Activated T-helper 17 cell treated with anti-CD3 and anti-CD28 coated beads, Interleukin-2, amount 50 U/mL, for 72 hours (primary cell): Measurements from ENCODE around the gene KCNK4. TPM values are rescaled to one million over a fixed set of nuclear protein-coding genes. Genes with fewer than 3 reads are reported as not detected.

Experiments used
- ATAC-seq: fragments of 150-1000 bp; cut with Tn5 transposase; replicated peaks from 2 replicates; pipeline ENCODE4 v1.10.0; 2021; ENCODE audit warnings: mild to moderate bottlenecking, moderate library complexity
- H3K27ac Mint-ChIP-seq: one replicate; pipeline ENCODE4 v1.8.0; 2022; ENCODE audit warnings: mixed read lengths
- H3K27me3 Mint-ChIP-seq: one replicate; pipeline ENCODE4 v1.8.0; 2022; ENCODE audit warnings: mixed read lengths
- H3K36me3 Mint-ChIP-seq: one replicate; pipeline ENCODE4 v1.8.0; 2022; ENCODE audit warnings: low read depth, mild to moderate bottlenecking, mixed read lengths
- H3K4me1 Mint-ChIP-seq: one replicate; pipeline ENCODE4 v1.8.0; 2022; ENCODE audit warnings: mixed read lengths
- H3K4me3 Mint-ChIP-seq: one replicate; pipeline ENCODE4 v1.8.0; 2022; ENCODE audit warnings: mild to moderate bottlenecking, mixed read lengths
- H3K9me3 Mint-ChIP-seq: one replicate; pipeline ENCODE4 v1.8.0; 2022; ENCODE audit warnings: mixed read lengths
- total RNA-seq, 2 donors: library from RNA; stranded (reverse); gene quantifications; one replicate each; pipeline ENCODE4 v1.2.3, GENCODE V29; 2022

The KCNK4 gene
- total RNA-seq, 2 donors from 2014 or later = not detected

DNA sequence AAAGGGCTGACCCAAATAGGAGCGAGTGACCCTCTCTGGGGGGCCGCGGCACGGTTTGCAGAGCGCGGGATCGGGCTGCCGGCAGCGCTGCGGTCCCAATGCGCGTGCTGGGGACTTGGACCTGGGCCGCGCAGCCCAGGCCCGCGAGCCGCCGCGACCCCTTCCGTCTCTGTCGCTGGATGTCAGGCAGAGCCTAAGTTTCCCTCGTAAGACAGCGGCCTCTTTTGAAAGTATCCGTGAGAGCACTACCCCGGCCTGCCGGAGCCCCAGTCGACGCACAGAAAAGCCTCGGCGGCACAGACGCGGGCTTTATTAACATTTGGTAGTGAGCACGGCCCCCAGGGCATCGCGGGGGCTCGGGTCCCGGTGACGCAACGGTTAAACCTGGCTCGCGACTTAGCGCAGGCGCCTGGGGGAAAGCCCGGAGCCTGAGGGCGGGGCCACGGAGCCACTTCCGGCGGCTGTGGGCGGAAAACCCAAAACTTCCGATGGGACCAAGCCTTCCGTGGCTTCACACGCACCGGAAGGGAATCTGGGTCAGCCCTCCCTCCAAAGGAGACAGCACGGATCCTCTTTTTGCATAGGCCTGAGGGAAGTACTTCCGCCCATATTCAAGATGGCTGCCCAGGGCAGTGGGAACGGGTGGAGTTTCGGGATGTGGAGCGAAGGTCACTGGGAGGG, 21.4 kb upstream of the KCNK4 start:
- Mint-ChIP-seq H3K9me3 (no peaks in the 10 kb centered on the region), H3K27ac (peak overlapping the region; percentile 96), H3K4me1 (peaks cover 18% of the 10 kb centered on the region), H3K27me3 (no peaks in the 10 kb centered on the region), H3K4me3 (peak overlapping the region; percentile 96), H3K36me3 (peaks cover 24% of the 10 kb centered on the region)
- ATAC-seq = peak; percentile 88

- peaks cover 8% of the 10 kb centered on the region for H3K4me1 Mint-ChIP-seq
- no peak overlapping the region for H3K4me3 Mint-ChIP-seq
- ATAC-seq = no peak
- no peak overlapping the region for H3K27ac Mint-ChIP-seq
- H3K27me3 Mint-ChIP-seq = no peaks in the 10 kb centered on the region
- no peaks in the 10 kb centered on the region for H3K9me3 Mint-ChIP-seq
- H3K36me3 Mint-ChIP-seq = peaks cover 31% of the 10 kb centered on the region
Measured at GRCh38 chr11:64275031-64275800, 15.9 kb upstream of the KCNK4 start.

DNA sequence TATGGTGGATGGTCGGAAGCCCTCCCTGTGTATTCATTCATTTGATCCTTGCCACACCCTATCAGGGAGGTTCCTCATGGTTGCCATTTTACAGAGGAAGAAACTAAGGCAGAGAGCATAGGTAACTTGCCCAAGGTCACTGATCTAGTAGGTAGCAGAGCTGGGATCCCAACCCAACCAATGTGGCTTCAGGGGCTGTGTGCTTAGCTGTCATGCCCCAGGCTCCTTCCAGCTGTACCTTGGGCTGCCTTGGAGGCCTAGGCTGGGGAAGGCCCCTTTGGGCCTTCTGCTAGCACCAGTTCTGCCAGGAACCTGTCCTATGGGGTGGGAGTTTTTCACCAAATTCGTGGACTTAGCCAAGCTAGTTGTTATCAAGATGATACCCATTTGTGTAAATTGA, 15.3 kb upstream of the KCNK4 start:
- no peaks in the 10 kb centered on the region for H3K9me3 Mint-ChIP-seq
- H3K36me3 Mint-ChIP-seq = peaks cover 27% of the 10 kb centered on the region
- ATAC-seq = no peak
- H3K4me3 Mint-ChIP-seq = no peak overlapping the region
- no peaks in the 10 kb centered on the region for H3K27me3 Mint-ChIP-seq
- H3K27ac Mint-ChIP-seq = no peak overlapping the region
- H3K4me1 Mint-ChIP-seq = peaks cover 8% of the 10 kb centered on the region

- ATAC-seq = no peak
- no peak overlapping the region for H3K4me3 Mint-ChIP-seq
- peaks cover 35% of the 10 kb centered on the region for H3K36me3 Mint-ChIP-seq
- H3K27me3 Mint-ChIP-seq = no peaks in the 10 kb centered on the region
- no peaks in the 10 kb centered on the region for H3K9me3 Mint-ChIP-seq
- H3K27ac Mint-ChIP-seq = no peak overlapping the region
- H3K4me1 Mint-ChIP-seq = peaks cover 11% of the 10 kb centered on the region
Measured at GRCh38 chr11:64276653-64277431, 14.3 kb upstream of the KCNK4 start.

GRCh38 chr11:64278576-64279190, 12.4 kb upstream of the KCNK4 start:
- Mint-ChIP-seq H3K9me3 (no peaks in the 10 kb centered on the region), H3K36me3 (peaks cover 38% of the 10 kb centered on the region), H3K4me3 (no peak overlapping the region), H3K4me1 (peaks cover 9% of the 10 kb centered on the region), H3K27me3 (no peaks in the 10 kb centered on the region), H3K27ac (peak overlapping the region; percentile 9)
- ATAC-seq = no peak

DNA sequence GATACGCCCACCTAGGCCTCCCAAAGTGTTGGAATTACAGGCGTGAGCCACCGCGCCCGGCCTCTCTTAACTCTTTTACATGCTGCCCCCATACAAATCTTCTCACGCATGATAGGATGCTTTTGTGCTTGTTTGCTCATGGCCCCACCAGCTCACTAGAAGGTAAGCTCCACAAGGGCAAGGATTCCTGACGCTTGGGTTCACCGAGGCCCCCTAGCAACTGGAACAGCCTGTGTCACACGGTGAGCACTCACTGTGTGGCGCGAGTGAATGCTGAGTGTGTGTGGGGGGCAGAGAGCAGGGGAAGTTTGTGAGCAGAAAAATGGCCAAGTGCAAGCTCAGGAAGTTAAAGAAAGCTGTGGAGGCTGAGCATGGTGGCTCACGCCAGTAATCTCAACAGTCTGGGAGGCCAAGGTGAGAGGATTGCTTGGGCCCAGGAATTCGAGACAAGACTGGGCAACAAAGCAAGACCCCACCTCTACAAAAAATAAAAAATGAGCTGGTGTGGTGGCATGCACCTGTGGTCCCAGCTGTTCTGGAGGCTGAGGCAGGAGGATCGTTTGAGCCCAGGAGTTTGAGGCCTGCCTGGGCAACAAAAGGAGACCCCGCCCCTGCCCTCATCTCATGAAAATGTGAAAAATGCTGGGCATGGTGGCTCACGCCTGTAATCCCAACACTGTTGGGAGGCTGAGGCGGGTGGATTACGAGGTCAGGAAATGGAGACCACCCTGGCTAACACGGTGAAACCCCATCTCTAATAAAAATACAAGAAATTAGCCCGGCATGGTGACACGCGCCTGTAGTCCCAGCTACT, 8.9 kb upstream of the KCNK4 start:
- peak overlapping the region; percentile 80 for H3K4me3 Mint-ChIP-seq
- H3K27ac Mint-ChIP-seq = peak overlapping the region; percentile 38
- H3K4me1 Mint-ChIP-seq = peaks cover 14% of the 10 kb centered on the region
- H3K36me3 Mint-ChIP-seq = peaks cover 33% of the 10 kb centered on the region
- no peak for ATAC-seq
- no peaks in the 10 kb centered on the region for H3K9me3 Mint-ChIP-seq
- H3K27me3 Mint-ChIP-seq = no peaks in the 10 kb centered on the region

DNA sequence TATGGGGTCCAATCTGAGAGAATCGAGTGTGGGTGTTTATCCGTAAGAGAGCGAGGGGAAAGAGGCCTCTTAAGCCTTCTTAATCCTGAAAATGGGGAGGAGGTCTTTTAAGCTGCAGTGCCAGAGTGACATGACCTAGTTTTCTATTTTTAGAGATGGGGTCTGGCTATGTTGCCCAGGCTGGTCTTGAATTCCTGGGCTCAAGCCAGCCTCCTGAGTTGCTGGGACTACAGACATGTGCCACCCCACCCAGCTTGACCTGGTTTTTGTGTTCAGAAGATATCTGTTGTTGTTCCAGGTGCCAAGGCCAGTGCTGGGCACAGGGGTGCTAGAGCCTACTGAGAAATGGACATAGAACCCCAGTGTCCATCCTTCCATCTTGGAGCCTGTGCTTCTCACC, 8.0 kb upstream of the KCNK4 start:
- Mint-ChIP-seq H3K4me1 (peaks cover 14% of the 10 kb centered on the region), H3K36me3 (peaks cover 33% of the 10 kb centered on the region), H3K9me3 (no peaks in the 10 kb centered on the region), H3K27me3 (no peaks in the 10 kb centered on the region), H3K27ac (peak overlapping the region; percentile 75), H3K4me3 (peak overlapping the region; percentile 80)
- no peak for ATAC-seq

DNA sequence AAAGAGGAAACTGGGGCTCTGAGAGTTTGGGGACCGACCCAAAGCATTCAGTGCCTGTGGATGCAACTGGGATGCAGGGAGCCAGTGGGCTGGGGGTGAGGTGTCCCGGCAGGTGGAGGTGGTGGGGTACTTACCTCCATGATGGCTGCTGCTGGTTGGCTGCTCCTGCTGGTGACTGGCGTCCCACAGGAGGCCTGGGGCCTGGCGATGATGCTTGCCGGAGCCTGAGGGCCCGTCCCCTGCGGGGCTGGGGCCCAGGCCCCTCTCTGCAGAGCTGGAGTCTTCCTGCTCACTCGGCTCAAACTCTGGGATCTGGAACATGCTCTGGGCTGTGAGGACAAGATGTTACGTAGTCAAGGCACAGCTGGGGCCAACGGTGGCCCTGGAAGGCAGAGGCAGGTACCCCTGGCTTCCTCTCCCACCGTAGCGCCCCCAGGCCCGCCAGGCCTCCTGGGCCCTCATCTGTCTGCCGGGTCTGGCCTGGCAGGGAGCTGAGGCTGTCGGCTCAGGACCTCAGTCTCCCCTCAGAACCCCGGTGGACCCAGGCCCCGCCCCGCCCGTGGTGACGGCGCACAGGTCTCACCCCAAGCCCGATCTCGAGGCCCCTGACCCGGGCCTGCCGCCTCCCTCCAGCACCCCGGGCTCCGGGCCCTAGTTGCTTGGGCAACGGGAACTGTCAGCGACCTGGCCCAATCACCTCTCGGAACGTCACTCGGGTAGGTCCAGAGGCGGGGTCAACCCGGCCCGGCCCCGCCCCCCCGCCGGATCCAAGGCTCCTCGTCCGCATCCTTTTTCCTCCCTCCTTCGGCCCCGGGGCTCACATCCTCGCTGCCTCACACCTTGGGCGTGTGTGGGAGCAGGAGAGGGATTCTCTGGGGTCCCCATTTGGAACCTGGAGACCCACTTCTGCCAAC, 6.8 kb upstream of the KCNK4 start, which contains the start of gene BAD:
BAD (minus strand) TSS at position 618 of the 914 bp plus-strand sequence; CDS start at position 321, 297 bp downstream.
- H3K4me3 Mint-ChIP-seq = peak within 1 kb of the TSS; percentile 80

DNA sequence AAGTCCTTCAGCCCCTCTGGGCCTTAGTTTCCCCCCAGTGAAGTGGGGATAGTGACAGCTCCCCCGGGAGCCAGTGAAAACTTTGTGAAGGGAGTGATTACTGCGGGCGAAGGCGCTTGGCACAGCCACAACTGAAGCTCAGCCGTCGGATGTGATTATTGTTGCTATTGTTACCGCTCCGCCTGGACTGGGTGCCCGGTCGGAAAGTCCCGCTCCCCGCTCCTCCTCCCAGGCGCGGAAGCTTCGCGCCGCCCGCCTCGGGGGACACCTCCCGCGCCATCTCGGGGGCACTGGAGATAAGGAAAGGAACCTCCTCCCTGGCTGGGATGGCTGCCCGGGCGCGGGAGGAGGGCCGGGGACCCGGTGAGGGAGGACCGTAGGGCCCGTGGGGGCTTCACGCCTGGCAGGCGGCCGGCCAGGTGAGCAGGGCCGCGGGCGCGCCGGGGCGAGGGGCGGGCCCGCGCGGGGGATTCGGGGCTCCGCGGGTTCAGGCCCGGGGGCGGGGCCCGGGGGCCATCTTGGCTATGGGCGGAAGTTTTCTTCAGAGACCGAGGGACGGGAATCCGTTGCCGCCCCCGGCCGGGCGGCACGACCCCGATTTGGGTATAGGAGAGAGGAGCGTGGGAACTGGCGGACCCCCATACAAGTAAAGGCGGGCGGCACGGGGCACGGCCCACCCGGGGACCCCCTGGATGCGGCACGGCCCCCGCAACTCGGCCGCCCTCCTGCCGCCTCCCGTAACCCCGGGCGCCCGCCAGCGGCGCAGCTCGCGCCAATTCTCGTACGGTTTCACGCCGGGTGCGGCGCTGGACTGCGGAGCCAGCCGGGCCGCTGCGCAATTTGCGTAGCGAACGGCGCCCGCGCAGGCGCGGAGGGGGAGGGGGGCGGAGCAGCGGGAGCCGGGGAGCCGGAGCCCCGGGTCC, 5.9 kb upstream of the KCNK4 start, which contains the start of gene GPR137:
GPR137 (plus strand) TSS at position 887 of the 923 bp plus-strand sequence. CDS start 677 bp downstream, outside the sequence.
- peaks cover 10% of the 10 kb centered on the region for H3K4me1 Mint-ChIP-seq
- ATAC-seq = peak; percentile 68
- H3K36me3 Mint-ChIP-seq = peaks cover 19% of the 10 kb centered on the region
- H3K9me3 Mint-ChIP-seq = no peaks in the 10 kb centered on the region
- H3K27me3 Mint-ChIP-seq = no peaks in the 10 kb centered on the region
- H3K27ac Mint-ChIP-seq = peak within 1 kb of the TSS; percentile 90
- peak within 1 kb of the TSS; percentile 80 for H3K4me3 Mint-ChIP-seq

More for the DNA sequence above, 6.8 kb upstream of the KCNK4 start, which contains the start of gene BAD:
- Mint-ChIP-seq H3K27me3 (no peaks in the 10 kb centered on the region), H3K4me1 (peaks cover 10% of the 10 kb centered on the region), H3K27ac (peak within 1 kb of the TSS; percentile 75), H3K36me3 (peaks cover 26% of the 10 kb centered on the region), H3K9me3 (no peaks in the 10 kb centered on the region)
- ATAC-seq = peak; percentile 94

DNA sequence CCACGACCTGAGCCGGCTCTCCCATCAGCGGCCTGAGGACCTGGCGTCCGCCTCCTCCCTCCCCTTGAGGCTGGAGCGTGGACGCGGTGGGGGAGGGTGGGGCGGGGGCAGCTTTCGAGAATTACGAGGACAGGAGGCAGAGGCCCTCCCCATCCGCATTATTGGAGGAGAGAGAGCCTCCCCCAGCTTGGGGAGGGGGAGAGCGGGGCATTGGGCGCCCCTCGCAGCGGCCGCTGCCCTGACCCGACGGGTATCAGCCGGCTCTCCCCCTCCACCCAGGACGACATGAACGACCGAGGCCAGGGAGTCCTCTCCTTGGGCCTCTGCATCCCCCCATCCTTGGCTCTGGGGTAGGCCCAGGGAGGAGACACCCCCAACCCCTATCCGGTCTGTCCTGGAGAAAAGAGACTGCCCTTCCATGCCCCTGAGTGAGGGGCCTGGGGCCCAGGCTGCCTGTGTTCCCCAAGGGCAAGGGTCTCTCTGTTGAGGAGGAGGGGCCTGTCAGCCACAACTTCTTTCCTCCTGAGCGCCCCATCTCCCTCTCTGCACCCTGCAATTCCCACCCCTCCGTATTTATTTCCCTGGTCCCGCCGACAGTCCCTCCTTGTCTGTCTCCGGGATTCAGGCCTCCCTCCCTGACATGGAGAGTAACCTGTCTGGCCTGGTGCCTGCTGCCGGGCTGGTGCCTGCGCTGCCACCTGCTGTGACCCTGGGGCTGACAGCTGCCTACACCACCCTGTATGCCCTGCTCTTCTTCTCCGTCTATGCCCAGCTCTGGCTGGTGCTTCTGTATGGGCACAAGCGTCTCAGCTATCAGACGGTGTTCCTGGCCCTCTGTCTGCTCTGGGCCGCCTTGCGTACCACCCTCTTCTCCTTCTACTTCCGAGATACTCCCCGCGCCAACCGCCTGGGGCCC, 5.0 kb upstream of the KCNK4 start:
- H3K27me3 Mint-ChIP-seq = peaks cover 4% of the 10 kb centered on the region
- H3K4me3 Mint-ChIP-seq = peak overlapping the region; percentile 80
- H3K27ac Mint-ChIP-seq = peak overlapping the region; percentile 90
- ATAC-seq = no peak
- H3K9me3 Mint-ChIP-seq = no peaks in the 10 kb centered on the region
- H3K4me1 Mint-ChIP-seq = peaks cover 9% of the 10 kb centered on the region
- H3K36me3 Mint-ChIP-seq = peaks cover 23% of the 10 kb centered on the region

DNA sequence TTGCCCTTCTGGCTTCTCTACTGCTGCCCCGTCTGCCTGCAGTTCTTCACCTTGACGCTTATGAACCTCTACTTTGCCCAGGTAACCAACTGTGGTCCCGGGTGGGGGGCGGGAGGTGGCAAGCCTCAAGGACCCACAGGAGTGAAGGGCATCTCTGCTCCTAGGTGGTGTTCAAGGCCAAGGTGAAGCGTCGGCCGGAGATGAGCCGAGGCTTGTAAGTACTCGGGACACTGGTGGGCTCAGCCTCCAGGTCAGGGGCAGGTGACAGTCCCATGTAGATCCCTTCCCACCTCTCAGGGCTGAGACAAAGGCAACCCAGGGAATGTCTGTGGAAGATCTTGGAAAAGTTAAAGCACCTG, 4.3 kb upstream of the KCNK4 start:
- Mint-ChIP-seq H3K4me3 (peak overlapping the region; percentile 80), H3K4me1 (peaks cover 5% of the 10 kb centered on the region), H3K9me3 (no peaks in the 10 kb centered on the region), H3K27me3 (peaks cover 4% of the 10 kb centered on the region), H3K36me3 (peaks cover 16% of the 10 kb centered on the region), H3K27ac (peak overlapping the region; percentile 90)
- ATAC-seq = no peak
